Central memory CD8-positive, alpha-beta T cell (primary cell): ENCODE measurements around the gene ID4.

Source experiments
- ATAC-seq: fragments of 150-1000 bp; cut with Tn5 transposase; replicated peaks from 2 replicates; pipeline ENCODE4 v1.10.0; 2022; ENCODE audit warnings: mild to moderate bottlenecking, moderate FRiP score, moderate number of reproducible peaks; ENCODE audit not compliant: poor library complexity, severe bottlenecking; ENCODE audit errors: extremely low read depth
- DNase-seq, 2 donors: peaks; one replicate each; pipeline ENCODE4 v3.0.0; 2021; ENCODE audit warnings: low spot score in 2 of 2
- H3K27ac Mint-ChIP-seq: one replicate; pipeline ENCODE4 v1.8.0; 2022; ENCODE audit warnings: low read depth, mild to moderate bottlenecking, moderate library complexity, mixed read lengths
- H3K27me3 Mint-ChIP-seq: one replicate; pipeline ENCODE4 v1.8.0; 2022; ENCODE audit warnings: mixed read lengths
- H3K36me3 Mint-ChIP-seq: one replicate; pipeline ENCODE4 v1.8.0; 2022; ENCODE audit warnings: mild to moderate bottlenecking, moderate library complexity, mixed read lengths; ENCODE audit not compliant: insufficient read depth
- H3K4me1 Mint-ChIP-seq: one replicate; pipeline ENCODE4 v1.8.0; 2022; ENCODE audit warnings: mixed read lengths
- H3K4me3 Mint-ChIP-seq: one replicate; pipeline ENCODE4 v1.8.0; 2022; ENCODE audit warnings: mild to moderate bottlenecking, moderate library complexity, mixed read lengths
- H3K9me3 Mint-ChIP-seq: one replicate; pipeline ENCODE4 v1.8.0; 2022; ENCODE audit warnings: mixed read lengths

ID4 gene

GRCh38 chr6:19838442-19839236 lies 1.5 kb downstream of the ID4 start:
- no peak for DNase-seq
- Mint-ChIP-seq H3K4me1 (no peaks in the 10 kb centered on the region), H3K4me3 (no peak overlapping the region)

GRCh38 chr6:19839237-19839546 lies 2.0 kb downstream of the ID4 start:
- Mint-ChIP-seq H3K27ac (no peak overlapping the region), H3K27me3 (peaks cover 56% of the 10 kb centered on the region), H3K9me3 (peaks cover 5% of the 10 kb centered on the region), H3K4me1 (no peaks in the 10 kb centered on the region), H3K4me3 (no peak overlapping the region), H3K36me3 (peaks cover 4% of the 10 kb centered on the region)
- ATAC-seq (no peak), DNase-seq (no peak)

More at GRCh38 chr6:19838442-19839236, 1.5 kb downstream of the ID4 start:
- Mint-ChIP-seq H3K27me3 (peaks cover 51% of the 10 kb centered on the region), H3K27ac (no peak overlapping the region), H3K36me3 (peaks cover 4% of the 10 kb centered on the region), H3K9me3 (peaks cover 5% of the 10 kb centered on the region)
- ATAC-seq: no peak

GRCh38 chr6:19839788-19840187 lies 2.6 kb downstream of the ID4 start:
- Mint-ChIP-seq H3K36me3 (peaks cover 4% of the 10 kb centered on the region), H3K4me1 (no peaks in the 10 kb centered on the region), H3K27ac (no peak overlapping the region), H3K4me3 (no peak overlapping the region), H3K9me3 (peaks cover 5% of the 10 kb centered on the region), H3K27me3 (peaks cover 62% of the 10 kb centered on the region)
- DNase-seq (no peak), ATAC-seq (no peak)

GRCh38 chr6:19841181-19841580 lies 4.0 kb downstream of the ID4 start:
- H3K4me1 Mint-ChIP-seq: no peaks in the 10 kb centered on the region

GRCh38 chr6:19842030-19842615 lies 5.0 kb downstream of the ID4 start:
- ATAC-seq: no peak
- no peak overlapping the region for H3K27ac Mint-ChIP-seq
- H3K27me3 Mint-ChIP-seq: peaks cover 52% of the 10 kb centered on the region
- peaks cover 4% of the 10 kb centered on the region for H3K36me3 Mint-ChIP-seq
- no peaks in the 10 kb centered on the region for H3K4me1 Mint-ChIP-seq
- no peak for DNase-seq
- no peak overlapping the region for H3K4me3 Mint-ChIP-seq
- H3K9me3 Mint-ChIP-seq: no peaks in the 10 kb centered on the region

More at GRCh38 chr6:19841181-19841580, 4.0 kb downstream of the ID4 start:
- Mint-ChIP-seq H3K27me3 (peaks cover 62% of the 10 kb centered on the region), H3K4me3 (no peak overlapping the region), H3K27ac (no peak overlapping the region), H3K9me3 (no peaks in the 10 kb centered on the region), H3K36me3 (peaks cover 4% of the 10 kb centered on the region)
- no peak for DNase-seq
- ATAC-seq: no peak

- H3K36me3 Mint-ChIP-seq: no peaks in the 10 kb centered on the region
Observed at GRCh38 chr6:19844689-19845088, 7.5 kb downstream of the ID4 start.

GRCh38 chr6:19845266-19846041 lies 8.3 kb downstream of the ID4 start:
- DNase-seq (no peak), ATAC-seq (no peak)
- Mint-ChIP-seq H3K27me3 (peaks cover 33% of the 10 kb centered on the region), H3K36me3 (no peaks in the 10 kb centered on the region), H3K4me3 (no peak overlapping the region), H3K9me3 (no peaks in the 10 kb centered on the region), H3K27ac (no peak overlapping the region), H3K4me1 (no peaks in the 10 kb centered on the region)

More at GRCh38 chr6:19844689-19845088, 7.5 kb downstream of the ID4 start:
- Mint-ChIP-seq H3K9me3 (no peaks in the 10 kb centered on the region), H3K4me3 (no peak overlapping the region), H3K4me1 (no peaks in the 10 kb centered on the region), H3K27ac (no peak overlapping the region), H3K27me3 (peaks cover 40% of the 10 kb centered on the region)
- no peak for ATAC-seq
- DNase-seq: no peak

- no peak overlapping the region for H3K4me3 Mint-ChIP-seq
- H3K36me3 Mint-ChIP-seq: no peaks in the 10 kb centered on the region
- H3K27me3 Mint-ChIP-seq: peaks cover 20% of the 10 kb centered on the region
- DNase-seq (no peak), ATAC-seq (no peak)
- no peaks in the 10 kb centered on the region for H3K9me3 Mint-ChIP-seq
- no peaks in the 10 kb centered on the region for H3K4me1 Mint-ChIP-seq
- H3K27ac Mint-ChIP-seq: no peak overlapping the region
Observed at GRCh38 chr6:19848465-19849029, 11.4 kb downstream of the ID4 start.

GRCh38 chr6:19849196-19849595 lies 12.0 kb downstream of the ID4 start:
- H3K36me3 Mint-ChIP-seq: no peaks in the 10 kb centered on the region
- no peak overlapping the region for H3K27ac Mint-ChIP-seq
- no peaks in the 10 kb centered on the region for H3K4me1 Mint-ChIP-seq
- H3K27me3 Mint-ChIP-seq: peaks cover 15% of the 10 kb centered on the region
- H3K4me3 Mint-ChIP-seq: no peak overlapping the region
- no peaks in the 10 kb centered on the region for H3K9me3 Mint-ChIP-seq
- ATAC-seq (no peak), DNase-seq (no peak)

GRCh38 chr6:19849755-19850154 lies 12.6 kb downstream of the ID4 start:
- Mint-ChIP-seq H3K27ac (no peak overlapping the region), H3K4me3 (no peak overlapping the region), H3K36me3 (no peaks in the 10 kb centered on the region), H3K4me1 (no peaks in the 10 kb centered on the region), H3K9me3 (no peaks in the 10 kb centered on the region), H3K27me3 (peaks cover 9% of the 10 kb centered on the region)
- no peak for ATAC-seq
- DNase-seq: no peak

- Mint-ChIP-seq H3K36me3 (no peaks in the 10 kb centered on the region), H3K27me3 (peaks cover 7% of the 10 kb centered on the region), H3K4me3 (no peak overlapping the region), H3K4me1 (no peaks in the 10 kb centered on the region), H3K27ac (no peak overlapping the region), H3K9me3 (no peaks in the 10 kb centered on the region)
- ATAC-seq (no peak), DNase-seq (no peak)
Observed at GRCh38 chr6:19851241-19852089, 14.3 kb downstream of the ID4 start.

GRCh38 chr6:19852090-19852457 lies 14.9 kb downstream of the ID4 start:
- H3K4me1 Mint-ChIP-seq: no peaks in the 10 kb centered on the region
- no peak for DNase-seq
- H3K27me3 Mint-ChIP-seq: peaks cover 9% of the 10 kb centered on the region
- no peaks in the 10 kb centered on the region for H3K9me3 Mint-ChIP-seq
- peaks cover 2% of the 10 kb centered on the region for H3K36me3 Mint-ChIP-seq
- no peak for ATAC-seq
- no peak overlapping the region for H3K27ac Mint-ChIP-seq
- no peak overlapping the region for H3K4me3 Mint-ChIP-seq
